Activated CD4-positive, CD25-positive, alpha-beta regulatory T cell treated with anti-CD3 and anti-CD28 coated beads, Interleukin-2, amount 50 U/mL, for 16 hours (primary cell): ENCODE results near the gene CTPS2.
"Not testable (repeated sequence)": the region's sequence is repeated elsewhere in the genome, so short reads cannot be mapped to it uniquely, and the experiment has no call there.

Source experiments
- DNase-seq: peaks from one replicate; pipeline ENCODE4 v3.0.0-alpha.2; 2020; ENCODE audit warnings: low read depth, low spot score

Gene CTPS2

DNA sequence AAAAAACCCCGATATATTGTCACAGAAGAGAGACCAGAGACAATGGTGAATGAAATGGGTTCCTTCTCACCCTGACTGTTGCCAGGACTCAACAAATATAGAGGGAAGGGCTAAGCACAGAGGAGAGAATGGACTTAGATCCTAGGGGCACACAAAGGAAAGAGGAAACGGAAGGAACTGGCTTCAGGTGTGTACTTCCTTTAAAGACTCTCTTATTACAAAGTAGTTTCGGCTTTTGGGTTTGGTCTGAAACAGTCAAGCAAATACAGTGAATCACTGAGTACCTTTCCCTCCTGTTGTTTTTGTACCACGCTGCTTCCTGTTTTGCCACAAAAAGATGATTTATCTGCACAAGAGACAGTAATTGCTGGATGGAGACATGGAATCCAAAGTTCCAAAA is 108.6 kb downstream of the CTPS2 start:
- DNase-seq: no peak

- not testable (repeated sequence) for DNase-seq
Observed at GRCh38 chrX:16603235-16603634, 109.2 kb downstream of the CTPS2 start.

GRCh38 chrX:16601885-16602284 is 110.6 kb downstream of the CTPS2 start:
- no peak for DNase-seq

- DNase-seq: no peak
Observed at GRCh38 chrX:16594490-16594889, 118.0 kb downstream of the CTPS2 start.

GRCh38 chrX:16593801-16594200 is 118.7 kb downstream of the CTPS2 start:
- no peak for DNase-seq

- DNase-seq: no peak
Observed at GRCh38 chrX:16592194-16592770, 120.2 kb downstream of the CTPS2 start.

GRCh38 chrX:16589826-16590225 is 122.6 kb downstream of the CTPS2 start:
- no peak for DNase-seq

GRCh38 chrX:16589211-16589610 is 123.3 kb downstream of the CTPS2 start:
- DNase-seq: no peak

- DNase-seq: no peak
Observed at GRCh38 chrX:16588266-16588665, 124.2 kb downstream of the CTPS2 start.

DNA sequence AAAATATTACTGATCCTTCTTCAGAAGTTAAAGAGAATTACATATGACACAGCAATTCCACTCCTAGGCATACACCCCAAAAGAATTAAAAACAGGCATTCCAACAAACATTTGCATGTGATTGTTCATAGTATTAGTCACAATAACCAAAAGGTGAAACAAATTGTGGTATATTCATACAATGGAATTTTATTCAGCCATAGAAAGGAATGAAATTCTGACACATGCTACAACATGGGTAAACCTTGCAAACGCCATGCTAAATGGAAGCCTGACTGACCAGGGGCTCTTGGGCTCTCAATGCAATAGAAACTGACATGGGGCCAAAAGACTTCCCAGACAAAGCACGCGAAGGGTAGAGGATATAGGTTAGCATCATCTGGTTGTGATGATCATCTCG is 124.6 kb downstream of the CTPS2 start:
- DNase-seq: no peak

DNA sequence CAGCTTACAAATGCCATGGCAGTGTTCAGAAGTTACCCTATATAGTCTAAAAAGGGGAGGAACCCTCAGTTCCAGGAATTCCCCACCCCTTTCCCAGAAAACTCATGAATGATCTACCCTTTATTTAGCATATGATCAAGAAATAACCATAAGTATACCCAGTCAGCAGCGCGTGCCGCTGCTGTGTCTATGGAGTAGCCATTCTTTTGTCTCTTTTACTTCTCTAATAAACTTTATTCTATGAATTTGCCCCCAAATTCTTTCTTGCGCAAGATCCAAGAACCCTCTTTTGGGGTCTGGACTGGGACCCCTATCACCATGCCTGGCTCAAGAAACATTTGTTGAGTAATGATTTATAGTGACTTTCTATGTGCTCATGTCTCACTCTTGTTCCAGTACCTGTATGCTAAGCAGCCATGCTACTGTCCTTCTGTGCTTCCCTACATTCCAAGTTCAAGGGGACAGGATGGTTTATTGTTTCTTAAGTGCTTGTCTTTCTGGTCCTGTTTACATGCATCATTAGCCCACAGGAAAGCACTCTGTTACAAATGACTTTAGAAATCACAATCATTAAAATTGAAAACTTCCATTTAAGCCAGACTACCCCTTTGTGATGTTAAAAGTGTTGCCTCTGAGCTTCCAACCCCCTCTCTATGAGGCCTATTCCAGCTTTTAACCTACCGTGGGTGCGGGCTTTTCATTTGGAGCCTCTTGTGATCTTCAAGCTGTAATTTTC is 125.9 kb downstream of the CTPS2 start:
- no peak for DNase-seq

DNA sequence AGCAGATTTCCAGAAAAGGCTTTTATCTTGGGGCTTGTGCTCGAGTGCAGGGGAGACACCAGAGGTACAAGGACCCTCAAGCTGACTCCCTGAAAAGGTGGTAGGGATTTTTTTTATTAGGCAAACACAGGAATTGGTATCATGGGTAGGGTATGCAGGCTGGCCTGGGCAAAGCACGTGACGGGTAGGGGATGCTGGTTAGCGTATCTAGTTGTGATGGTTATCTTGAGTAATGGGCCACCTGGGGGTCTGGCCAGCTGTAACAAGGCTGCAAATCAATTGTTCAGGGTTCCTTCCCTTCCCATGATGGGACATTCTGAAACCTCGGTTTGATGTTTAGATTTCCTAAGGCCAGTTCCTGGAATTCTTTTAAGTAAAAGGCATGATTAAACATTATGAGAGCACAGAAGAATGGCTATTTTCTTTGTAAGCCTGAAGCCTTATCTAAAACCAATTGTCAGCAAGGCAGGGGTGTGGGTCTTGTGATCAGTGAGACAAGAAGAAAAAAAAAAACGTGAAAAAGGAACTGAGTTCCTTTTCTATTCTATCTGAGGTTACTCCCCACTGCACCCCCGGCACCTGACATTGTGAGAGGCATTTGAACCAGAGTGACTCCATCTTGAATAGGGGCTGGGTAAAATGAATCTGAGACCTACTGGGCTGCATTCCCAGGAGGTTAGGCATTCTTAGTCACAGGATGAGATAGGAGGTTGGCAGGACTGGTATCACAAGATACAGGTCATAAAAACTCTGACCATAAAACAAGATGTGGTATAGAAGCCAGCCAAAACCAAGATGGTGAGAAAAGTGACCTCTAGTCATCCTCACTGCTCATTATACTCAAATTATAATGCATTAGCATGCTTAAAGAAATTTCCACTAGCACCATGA is 126.7 kb downstream of the CTPS2 start:
- DNase-seq: no peak

- not testable (repeated sequence) for DNase-seq
Observed at GRCh38 chrX:16580004-16580797, 132.3 kb downstream of the CTPS2 start.

GRCh38 chrX:16579517-16579916 is 133.0 kb downstream of the CTPS2 start:
- DNase-seq: no peak

- DNase-seq: no peak
Observed at GRCh38 chrX:16578218-16578617, 134.3 kb downstream of the CTPS2 start.

DNA sequence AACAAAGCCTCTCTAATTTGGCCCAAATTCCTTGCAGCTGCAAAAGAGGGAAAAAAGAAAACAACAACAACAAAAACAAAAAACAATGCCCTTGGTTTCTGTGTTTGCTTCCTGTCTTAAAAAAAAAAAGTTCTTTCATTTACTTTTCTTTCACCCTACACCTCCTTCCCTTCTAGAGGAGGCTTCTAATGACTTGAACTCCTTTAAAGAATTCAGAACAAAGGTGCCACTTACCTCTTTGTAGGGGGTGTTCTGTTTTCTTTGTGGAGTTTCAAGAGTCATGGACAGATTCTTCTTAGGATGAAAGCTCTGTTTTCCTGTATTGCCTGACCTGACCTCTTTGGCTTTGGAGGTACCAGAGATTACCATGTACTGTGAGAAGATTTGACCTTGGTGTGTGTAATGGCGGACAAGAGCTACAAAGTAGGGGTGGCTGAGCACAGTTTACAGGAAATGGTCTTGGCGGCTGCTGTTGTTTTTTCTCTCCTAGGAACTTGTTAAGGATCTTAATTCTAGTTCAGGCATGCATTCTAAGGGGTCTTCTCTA is 134.9 kb downstream of the CTPS2 start:
- no peak for DNase-seq

DNA sequence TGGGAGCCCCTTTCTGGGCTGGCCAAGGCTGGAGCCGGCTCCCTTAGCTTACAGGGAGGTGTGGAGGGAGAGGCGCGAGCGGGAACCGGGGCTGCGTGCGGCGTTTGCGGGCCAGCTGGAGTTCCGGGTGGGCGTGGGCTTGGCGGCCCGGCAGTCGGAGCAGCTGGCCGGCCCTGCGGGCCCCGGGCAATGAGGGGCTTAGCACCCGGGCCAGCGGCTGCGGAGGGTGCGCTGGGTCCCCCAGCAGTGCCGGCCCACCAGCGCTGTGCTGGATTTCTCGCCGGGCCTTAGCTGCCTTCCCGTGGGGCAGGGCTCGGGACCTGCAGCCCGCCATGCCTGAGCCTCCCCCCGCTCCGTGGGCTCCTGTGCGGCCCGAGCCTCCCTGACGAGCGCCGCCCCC is 137.1 kb downstream of the CTPS2 start:
- DNase-seq: not testable (repeated sequence)

GRCh38 chrX:16573781-16574180 is 138.7 kb downstream of the CTPS2 start:
- no peak for DNase-seq

- DNase-seq: no peak
Observed at GRCh38 chrX:16567681-16568080, 144.8 kb downstream of the CTPS2 start.

GRCh38 chrX:16566571-16566970 is 145.9 kb downstream of the CTPS2 start:
- DNase-seq: no peak

GRCh38 chrX:16560173-16560572 is 152.3 kb downstream of the CTPS2 start:
- DNase-seq: no peak
